ENCODE data around the gene OR5K2.

OR5K2 gene

DNA sequence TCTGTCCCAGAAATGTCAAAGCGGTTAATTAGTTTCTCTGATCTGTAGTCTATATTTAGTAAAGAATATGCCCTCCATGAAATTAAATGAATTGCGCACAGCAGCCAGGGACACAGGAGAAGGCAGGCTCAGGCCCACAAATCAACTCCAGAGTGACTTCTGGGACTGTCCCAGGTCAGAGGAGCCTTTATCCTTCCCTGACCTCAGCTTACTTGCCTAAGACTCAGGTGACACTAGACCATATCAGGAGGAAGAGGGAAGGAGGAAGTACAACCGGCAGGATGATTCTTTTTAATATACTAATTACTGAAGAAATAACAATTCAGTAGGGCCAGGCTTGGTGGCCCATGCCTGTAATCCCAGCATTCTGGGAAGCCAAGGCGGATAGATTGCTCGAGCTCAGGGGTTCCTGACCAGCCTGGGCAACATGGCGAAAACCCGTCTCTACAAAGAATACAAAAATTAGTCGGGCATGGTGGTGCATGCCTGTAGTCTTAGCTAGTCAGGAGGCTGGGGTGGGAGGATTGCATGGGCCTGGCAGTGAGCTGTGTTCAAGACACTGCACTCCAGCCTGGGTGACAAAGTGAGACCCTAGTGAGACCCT is 32.5 kb downstream of the OR5K2 start:
- H3K9me2 ChIP-seq (replicated peaks; ENCODE audit: low read depth, low read length), result no peaks in the 10 kb centered on the region
- H3K9ac ChIP-seq (ENCODE audit: low read depth, low read length, poor library complexity, severe bottlenecking), result no peak overlapping the region
- no peaks in the 10 kb centered on the region for H3K36me3 ChIP-seq (ENCODE audit: insufficient read depth, low read length)
- H3K9me3 ChIP-seq (ENCODE audit: insufficient read depth, low read depth, low read length), result no peaks in the 10 kb centered on the region
- no peak overlapping the region for H3K4me3 ChIP-seq (ENCODE audit: low read length, poor library complexity, severe bottlenecking)
- TF ChIP-seq EZH2phosphoT487 (IDR thresholded peaks at IDR 0.05; ENCODE audit: borderline replicate concordance), result no peak
- TF ChIP-seq, protein P1, sequence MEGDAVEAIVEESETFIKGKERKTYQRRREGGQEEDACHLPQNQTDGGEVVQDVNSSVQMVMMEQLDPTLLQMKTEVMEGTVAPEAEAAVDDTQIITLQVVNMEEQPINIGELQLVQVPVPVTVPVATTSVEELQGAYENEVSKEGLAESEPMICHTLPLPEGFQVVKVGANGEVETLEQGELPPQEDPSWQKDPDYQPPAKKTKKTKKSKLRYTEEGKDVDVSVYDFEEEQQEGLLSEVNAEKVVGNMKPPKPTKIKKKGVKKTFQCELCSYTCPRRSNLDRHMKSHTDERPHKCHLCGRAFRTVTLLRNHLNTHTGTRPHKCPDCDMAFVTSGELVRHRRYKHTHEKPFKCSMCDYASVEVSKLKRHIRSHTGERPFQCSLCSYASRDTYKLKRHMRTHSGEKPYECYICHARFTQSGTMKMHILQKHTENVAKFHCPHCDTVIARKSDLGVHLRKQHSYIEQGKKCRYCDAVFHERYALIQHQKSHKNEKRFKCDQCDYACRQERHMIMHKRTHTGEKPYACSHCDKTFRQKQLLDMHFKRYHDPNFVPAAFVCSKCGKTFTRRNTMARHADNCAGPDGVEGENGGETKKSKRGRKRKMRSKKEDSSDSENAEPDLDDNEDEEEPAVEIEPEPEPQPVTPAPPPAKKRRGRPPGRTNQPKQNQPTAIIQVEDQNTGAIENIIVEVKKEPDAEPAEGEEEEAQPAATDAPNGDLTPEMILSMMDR (conservative IDR thresholded peaks at IDR 0.05; ENCODE audit: low read length), result no peak
- H3F3A ChIP-seq (ENCODE audit: low read depth), result no peaks in the 10 kb centered on the region
- no peaks in the 10 kb centered on the region for H3K79me2 ChIP-seq (ENCODE audit: insufficient read depth, low read length)
- no peaks in the 10 kb centered on the region for H4K20me1 ChIP-seq (ENCODE audit: insufficient read depth, low read length, poor library complexity, severe bottlenecking)
- H3K4me2 ChIP-seq (ENCODE audit: low read depth, low read length, poor library complexity, severe bottlenecking), result no peak overlapping the region
- peaks cover 6% of the 10 kb centered on the region for H3K4me1 ChIP-seq (ENCODE audit: insufficient read depth, low read length, poor library complexity, severe bottlenecking)
- no peak overlapping the region for H2AFZ ChIP-seq (ENCODE audit: low read length)
- no peaks in the 10 kb centered on the region for H3K27me3 ChIP-seq (ENCODE audit: insufficient read depth, low read length, poor library complexity, severe bottlenecking)

GRCh38 chr3:98530676-98531075 is 33.2 kb downstream of the OR5K2 start:
- TF ChIP-seq, protein P1 (conservative IDR thresholded peaks at IDR 0.05; ENCODE audit: low read length), result no peak
- no peak for TF ChIP-seq EZH2phosphoT487 (IDR thresholded peaks at IDR 0.05; ENCODE audit: borderline replicate concordance)
- no peak overlapping the region for H2AFZ ChIP-seq (ENCODE audit: low read length)
- peaks cover 2% of the 10 kb centered on the region for H3K4me1 ChIP-seq (ENCODE audit: insufficient read depth, low read length, poor library complexity, severe bottlenecking)
- H3K36me3 ChIP-seq (ENCODE audit: insufficient read depth, low read length), result no peaks in the 10 kb centered on the region
- no peak overlapping the region for H3K4me2 ChIP-seq (ENCODE audit: low read depth, low read length, poor library complexity, severe bottlenecking)
- H3K9me3 ChIP-seq (ENCODE audit: insufficient read depth, low read depth, low read length), result no peaks in the 10 kb centered on the region
- H4K20me1 ChIP-seq (ENCODE audit: insufficient read depth, low read length, poor library complexity, severe bottlenecking), result no peaks in the 10 kb centered on the region
- no peaks in the 10 kb centered on the region for H3K9me2 ChIP-seq (replicated peaks; ENCODE audit: low read depth, low read length)
- no peak overlapping the region for H3K9ac ChIP-seq (ENCODE audit: low read depth, low read length, poor library complexity, severe bottlenecking)
- H3F3A ChIP-seq (ENCODE audit: low read depth), result no peaks in the 10 kb centered on the region
- no peaks in the 10 kb centered on the region for H3K79me2 ChIP-seq (ENCODE audit: insufficient read depth, low read length)
- H3K27me3 ChIP-seq (ENCODE audit: insufficient read depth, low read length, poor library complexity, severe bottlenecking), result no peaks in the 10 kb centered on the region
- no peak overlapping the region for H3K4me3 ChIP-seq (ENCODE audit: low read length, poor library complexity, severe bottlenecking)

DNA sequence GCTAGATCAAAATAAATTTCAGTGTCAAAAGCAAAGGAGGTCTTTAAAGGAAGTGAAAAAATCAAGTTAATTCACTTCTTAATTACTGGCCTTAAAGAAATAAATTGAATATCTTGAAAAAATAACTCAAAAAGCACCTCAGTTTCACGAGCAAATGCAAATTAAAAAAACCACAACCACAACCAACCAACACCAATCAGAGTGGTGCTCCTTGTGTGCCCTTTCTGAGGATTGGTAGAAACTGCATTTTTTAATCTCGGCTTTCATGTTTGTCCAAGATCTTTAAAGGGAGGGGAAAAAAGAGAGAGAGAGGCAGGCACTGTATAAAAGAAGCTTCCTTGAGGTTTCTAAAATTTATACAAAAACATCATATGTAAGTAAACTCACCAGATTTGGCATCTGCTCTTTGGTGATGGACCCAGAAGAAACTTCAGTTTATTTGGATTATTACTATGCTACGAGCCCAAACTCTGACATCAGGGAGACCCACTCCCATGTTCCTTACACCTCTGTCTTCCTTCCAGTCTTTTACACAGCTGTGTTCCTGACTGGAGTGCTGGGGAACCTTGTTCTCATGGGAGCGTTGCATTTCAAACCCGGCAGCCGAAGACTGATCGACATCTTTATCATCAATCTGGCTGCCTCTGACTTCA is 34.3 kb downstream of the OR5K2 start, which contains the start of gene GPR15:
TSS of gene GPR15 (plus strand) at position 357 of the 653 bp plus-strand sequence. CDS start at position 413, 56 bp downstream.
- no peaks in the 10 kb centered on the region for H3K9me3 ChIP-seq (ENCODE audit: insufficient read depth, low read depth, low read length)
- no peaks in the 10 kb centered on the region for H3K9me2 ChIP-seq (replicated peaks; ENCODE audit: low read depth, low read length)
- no peaks in the 10 kb centered on the region for H3K79me2 ChIP-seq (ENCODE audit: insufficient read depth, low read length)
- H4K20me1 ChIP-seq (ENCODE audit: insufficient read depth, low read length, poor library complexity, severe bottlenecking), result no peaks in the 10 kb centered on the region
- H2AFZ ChIP-seq (ENCODE audit: low read length), result no peak within 1 kb of the TSS
- TF ChIP-seq, protein P1 (conservative IDR thresholded peaks at IDR 0.05; ENCODE audit: low read length), result no peak
- H3F3A ChIP-seq (ENCODE audit: low read depth), result no peaks in the 10 kb centered on the region
- no peak within 1 kb of the TSS for H3K4me2 ChIP-seq (ENCODE audit: low read depth, low read length, poor library complexity, severe bottlenecking)
- no peaks in the 10 kb centered on the region for H3K4me1 ChIP-seq (ENCODE audit: insufficient read depth, low read length, poor library complexity, severe bottlenecking)
- no peak within 1 kb of the TSS for H3K4me3 ChIP-seq (ENCODE audit: low read length, poor library complexity, severe bottlenecking)
- H3K36me3 ChIP-seq (ENCODE audit: insufficient read depth, low read length), result no peaks in the 10 kb centered on the region
- no peaks in the 10 kb centered on the region for H3K27me3 ChIP-seq (ENCODE audit: insufficient read depth, low read length, poor library complexity, severe bottlenecking)
- no peak within 1 kb of the TSS for H3K9ac ChIP-seq (ENCODE audit: low read depth, low read length, poor library complexity, severe bottlenecking)

Data from Loucy (cell line).